ENCODE measurements around the gene CACNB2.

- TF ChIP-seq SIN3A (IDR thresholded peaks at IDR 0.05; ENCODE audit: low read depth, low read length) (no peak), SMC3 (IDR thresholded peaks at IDR 0.05; ENCODE audit: borderline replicate concordance, low read length) (no peak), NFIC (IDR thresholded peaks at IDR 0.05; ENCODE audit: low read depth, low read length) (no peak), EZH2 (IDR thresholded peaks at IDR 0.05; ENCODE audit: borderline replicate concordance, control insufficient read depth, low read depth, low read length) (no peak), POLR2A (IDR thresholded peaks at IDR 0.05; ENCODE audit: low read depth, low read length) (no peak), EGR1 (IDR thresholded peaks at IDR 0.05; ENCODE audit: borderline replicate concordance in 1 of 2, low read depth in 2 of 2, low read length in 2 of 2) (no peak), GATAD2B (conservative IDR thresholded peaks at IDR 0.05; ENCODE audit: low read depth) (no peak), FOXK2 (IDR thresholded peaks at IDR 0.05) (no peak)
- TF ChIP-seq, protein P1, sequence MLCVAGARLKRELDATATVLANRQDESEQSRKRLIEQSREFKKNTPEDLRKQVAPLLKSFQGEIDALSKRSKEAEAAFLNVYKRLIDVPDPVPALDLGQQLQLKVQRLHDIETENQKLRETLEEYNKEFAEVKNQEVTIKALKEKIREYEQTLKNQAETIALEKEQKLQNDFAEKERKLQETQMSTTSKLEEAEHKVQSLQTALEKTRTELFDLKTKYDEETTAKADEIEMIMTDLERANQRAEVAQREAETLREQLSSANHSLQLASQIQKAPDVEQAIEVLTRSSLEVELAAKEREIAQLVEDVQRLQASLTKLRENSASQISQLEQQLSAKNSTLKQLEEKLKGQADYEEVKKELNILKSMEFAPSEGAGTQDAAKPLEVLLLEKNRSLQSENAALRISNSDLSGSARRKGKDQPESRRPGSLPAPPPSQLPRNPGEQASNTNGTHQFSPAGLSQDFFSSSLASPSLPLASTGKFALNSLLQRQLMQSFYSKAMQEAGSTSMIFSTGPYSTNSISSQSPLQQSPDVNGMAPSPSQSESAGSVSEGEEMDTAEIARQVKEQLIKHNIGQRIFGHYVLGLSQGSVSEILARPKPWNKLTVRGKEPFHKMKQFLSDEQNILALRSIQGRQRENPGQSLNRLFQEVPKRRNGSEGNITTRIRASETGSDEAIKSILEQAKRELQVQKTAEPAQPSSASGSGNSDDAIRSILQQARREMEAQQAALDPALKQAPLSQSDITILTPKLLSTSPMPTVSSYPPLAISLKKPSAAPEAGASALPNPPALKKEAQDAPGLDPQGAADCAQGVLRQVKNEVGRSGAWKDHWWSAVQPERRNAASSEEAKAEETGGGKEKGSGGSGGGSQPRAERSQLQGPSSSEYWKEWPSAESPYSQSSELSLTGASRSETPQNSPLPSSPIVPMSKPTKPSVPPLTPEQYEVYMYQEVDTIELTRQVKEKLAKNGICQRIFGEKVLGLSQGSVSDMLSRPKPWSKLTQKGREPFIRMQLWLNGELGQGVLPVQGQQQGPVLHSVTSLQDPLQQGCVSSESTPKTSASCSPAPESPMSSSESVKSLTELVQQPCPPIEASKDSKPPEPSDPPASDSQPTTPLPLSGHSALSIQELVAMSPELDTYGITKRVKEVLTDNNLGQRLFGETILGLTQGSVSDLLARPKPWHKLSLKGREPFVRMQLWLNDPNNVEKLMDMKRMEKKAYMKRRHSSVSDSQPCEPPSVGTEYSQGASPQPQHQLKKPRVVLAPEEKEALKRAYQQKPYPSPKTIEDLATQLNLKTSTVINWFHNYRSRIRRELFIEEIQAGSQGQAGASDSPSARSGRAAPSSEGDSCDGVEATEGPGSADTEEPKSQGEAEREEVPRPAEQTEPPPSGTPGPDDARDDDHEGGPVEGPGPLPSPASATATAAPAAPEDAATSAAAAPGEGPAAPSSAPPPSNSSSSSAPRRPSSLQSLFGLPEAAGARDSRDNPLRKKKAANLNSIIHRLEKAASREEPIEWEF (IDR thresholded peaks at IDR 0.05; ENCODE audit: insufficient replicate concordance, low read depth, low read length) = no peak
- TF ChIP-seq, protein P2, sequence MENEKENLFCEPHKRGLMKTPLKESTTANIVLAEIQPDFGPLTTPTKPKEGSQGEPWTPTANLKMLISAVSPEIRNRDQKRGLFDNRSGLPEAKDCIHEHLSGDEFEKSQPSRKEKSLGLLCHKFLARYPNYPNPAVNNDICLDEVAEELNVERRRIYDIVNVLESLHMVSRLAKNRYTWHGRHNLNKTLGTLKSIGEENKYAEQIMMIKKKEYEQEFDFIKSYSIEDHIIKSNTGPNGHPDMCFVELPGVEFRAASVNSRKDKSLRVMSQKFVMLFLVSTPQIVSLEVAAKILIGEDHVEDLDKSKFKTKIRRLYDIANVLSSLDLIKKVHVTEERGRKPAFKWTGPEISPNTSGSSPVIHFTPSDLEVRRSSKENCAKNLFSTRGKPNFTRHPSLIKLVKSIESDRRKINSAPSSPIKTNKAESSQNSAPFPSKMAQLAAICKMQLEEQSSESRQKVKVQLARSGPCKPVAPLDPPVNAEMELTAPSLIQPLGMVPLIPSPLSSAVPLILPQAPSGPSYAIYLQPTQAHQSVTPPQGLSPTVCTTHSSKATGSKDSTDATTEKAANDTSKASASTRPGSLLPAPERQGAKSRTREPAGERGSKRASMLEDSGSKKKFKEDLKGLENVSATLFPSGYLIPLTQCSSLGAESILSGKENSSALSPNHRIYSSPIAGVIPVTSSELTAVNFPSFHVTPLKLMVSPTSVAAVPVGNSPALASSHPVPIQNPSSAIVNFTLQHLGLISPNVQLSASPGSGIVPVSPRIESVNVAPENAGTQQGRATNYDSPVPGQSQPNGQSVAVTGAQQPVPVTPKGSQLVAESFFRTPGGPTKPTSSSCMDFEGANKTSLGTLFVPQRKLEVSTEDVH (IDR thresholded peaks at IDR 0.05; ENCODE audit: low read depth, partially characterized antibody) = no peak
- TF ChIP-seq, protein P3, sequence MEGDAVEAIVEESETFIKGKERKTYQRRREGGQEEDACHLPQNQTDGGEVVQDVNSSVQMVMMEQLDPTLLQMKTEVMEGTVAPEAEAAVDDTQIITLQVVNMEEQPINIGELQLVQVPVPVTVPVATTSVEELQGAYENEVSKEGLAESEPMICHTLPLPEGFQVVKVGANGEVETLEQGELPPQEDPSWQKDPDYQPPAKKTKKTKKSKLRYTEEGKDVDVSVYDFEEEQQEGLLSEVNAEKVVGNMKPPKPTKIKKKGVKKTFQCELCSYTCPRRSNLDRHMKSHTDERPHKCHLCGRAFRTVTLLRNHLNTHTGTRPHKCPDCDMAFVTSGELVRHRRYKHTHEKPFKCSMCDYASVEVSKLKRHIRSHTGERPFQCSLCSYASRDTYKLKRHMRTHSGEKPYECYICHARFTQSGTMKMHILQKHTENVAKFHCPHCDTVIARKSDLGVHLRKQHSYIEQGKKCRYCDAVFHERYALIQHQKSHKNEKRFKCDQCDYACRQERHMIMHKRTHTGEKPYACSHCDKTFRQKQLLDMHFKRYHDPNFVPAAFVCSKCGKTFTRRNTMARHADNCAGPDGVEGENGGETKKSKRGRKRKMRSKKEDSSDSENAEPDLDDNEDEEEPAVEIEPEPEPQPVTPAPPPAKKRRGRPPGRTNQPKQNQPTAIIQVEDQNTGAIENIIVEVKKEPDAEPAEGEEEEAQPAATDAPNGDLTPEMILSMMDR (IDR thresholded peaks at IDR 0.05 in 2 of 3, conservative IDR thresholded peaks at IDR 0.05 in 1 of 3; ENCODE audit: control insufficient read depth in 2 of 3, extremely low read depth in 1 of 3, insufficient read depth in 1 of 3, low read depth in 3 of 3, low read length in 3 of 3) = no peak
These were observed 333.9 kb downstream of the CACNB2 start for GRCh38 chr10:18474118-18474455.

Data from GM12878 (cell line).